ENCODE measurements around the gene CLDN9.
"Not testable (repeated sequence)": the region's sequence is repeated elsewhere in the genome, so short reads cannot be mapped to it uniquely, and the experiment has no call there.

DNA sequence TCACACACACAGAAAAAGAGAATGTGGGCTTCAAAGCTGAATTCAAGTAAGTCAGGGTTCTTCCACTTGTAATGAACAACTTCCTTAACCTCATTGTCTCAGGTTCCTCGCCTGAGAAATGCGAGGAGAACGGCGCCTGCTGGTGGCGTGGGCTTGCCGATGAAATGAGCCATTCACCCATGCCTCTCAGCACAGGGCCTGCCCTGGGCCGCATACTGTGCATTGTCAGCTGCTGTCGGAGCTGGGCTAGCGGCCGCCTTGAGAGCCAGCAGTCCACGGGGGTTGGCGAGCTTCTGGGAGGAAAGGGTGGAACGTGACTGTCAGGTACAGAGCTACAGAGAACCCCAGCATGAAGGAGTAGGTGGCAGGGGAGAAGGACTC is 40.6 kb downstream of the CLDN9 start:
- TF ChIP-seq, protein P1, sequence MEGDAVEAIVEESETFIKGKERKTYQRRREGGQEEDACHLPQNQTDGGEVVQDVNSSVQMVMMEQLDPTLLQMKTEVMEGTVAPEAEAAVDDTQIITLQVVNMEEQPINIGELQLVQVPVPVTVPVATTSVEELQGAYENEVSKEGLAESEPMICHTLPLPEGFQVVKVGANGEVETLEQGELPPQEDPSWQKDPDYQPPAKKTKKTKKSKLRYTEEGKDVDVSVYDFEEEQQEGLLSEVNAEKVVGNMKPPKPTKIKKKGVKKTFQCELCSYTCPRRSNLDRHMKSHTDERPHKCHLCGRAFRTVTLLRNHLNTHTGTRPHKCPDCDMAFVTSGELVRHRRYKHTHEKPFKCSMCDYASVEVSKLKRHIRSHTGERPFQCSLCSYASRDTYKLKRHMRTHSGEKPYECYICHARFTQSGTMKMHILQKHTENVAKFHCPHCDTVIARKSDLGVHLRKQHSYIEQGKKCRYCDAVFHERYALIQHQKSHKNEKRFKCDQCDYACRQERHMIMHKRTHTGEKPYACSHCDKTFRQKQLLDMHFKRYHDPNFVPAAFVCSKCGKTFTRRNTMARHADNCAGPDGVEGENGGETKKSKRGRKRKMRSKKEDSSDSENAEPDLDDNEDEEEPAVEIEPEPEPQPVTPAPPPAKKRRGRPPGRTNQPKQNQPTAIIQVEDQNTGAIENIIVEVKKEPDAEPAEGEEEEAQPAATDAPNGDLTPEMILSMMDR (tag by site-specific recombination; IDR thresholded peaks at IDR 0.05), result not testable (repeated sequence)
- TF ChIP-seq, protein P2, sequence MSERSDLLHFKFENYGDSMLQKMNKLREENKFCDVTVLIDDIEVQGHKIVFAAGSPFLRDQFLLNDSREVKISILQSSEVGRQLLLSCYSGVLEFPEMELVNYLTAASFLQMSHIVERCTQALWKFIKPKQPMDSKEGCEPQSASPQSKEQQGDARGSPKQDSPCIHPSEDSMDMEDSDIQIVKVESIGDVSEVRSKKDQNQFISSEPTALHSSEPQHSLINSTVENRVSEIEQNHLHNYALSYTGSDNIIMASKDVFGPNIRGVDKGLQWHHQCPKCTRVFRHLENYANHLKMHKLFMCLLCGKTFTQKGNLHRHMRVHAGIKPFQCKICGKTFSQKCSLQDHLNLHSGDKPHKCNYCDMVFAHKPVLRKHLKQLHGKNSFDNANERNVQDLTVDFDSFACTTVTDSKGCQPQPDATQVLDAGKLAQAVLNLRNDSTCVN (tag by site-specific recombination; optimal IDR thresholded peaks at IDR 0.05), result not testable (repeated sequence)
- not testable (repeated sequence) for TF ChIP-seq ZNF10, FEZF1, ZNF626, ZNF2, YY1 (tag by site-specific recombination; IDR thresholded peaks at IDR 0.05)
- TF ChIP-seq, protein P3, sequence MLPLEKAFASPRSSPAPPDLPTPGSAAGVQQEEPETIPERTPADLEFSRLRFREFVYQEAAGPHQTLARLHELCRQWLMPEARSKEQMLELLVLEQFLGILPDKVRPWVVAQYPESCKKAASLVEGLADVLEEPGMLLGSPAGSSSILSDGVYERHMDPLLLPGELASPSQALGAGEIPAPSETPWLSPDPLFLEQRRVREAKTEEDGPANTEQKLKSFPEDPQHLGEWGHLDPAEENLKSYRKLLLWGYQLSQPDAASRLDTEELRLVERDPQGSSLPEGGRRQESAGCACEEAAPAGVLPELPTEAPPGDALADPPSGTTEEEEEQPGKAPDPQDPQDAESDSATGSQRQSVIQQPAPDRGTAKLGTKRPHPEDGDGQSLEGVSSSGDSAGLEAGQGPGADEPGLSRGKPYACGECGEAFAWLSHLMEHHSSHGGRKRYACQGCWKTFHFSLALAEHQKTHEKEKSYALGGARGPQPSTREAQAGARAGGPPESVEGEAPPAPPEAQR (tag by site-specific recombination; IDR thresholded peaks at IDR 0.05), result not testable (repeated sequence)

All from HEK293 (cell line).